Measurements from ENCODE around the gene KCNN1. TPM values are rescaled to one million over a fixed set of nuclear protein-coding genes. Genes with fewer than 3 reads are reported as not detected.
"Not testable (repeated sequence)": the region's sequence is repeated elsewhere in the genome, so short reads cannot be mapped to it uniquely, and the experiment has no call there.

The KCNN1 gene
- total RNA-seq, 2 experiments from 2014 or later, result 0.34 TPM; not detected in 1

DNA sequence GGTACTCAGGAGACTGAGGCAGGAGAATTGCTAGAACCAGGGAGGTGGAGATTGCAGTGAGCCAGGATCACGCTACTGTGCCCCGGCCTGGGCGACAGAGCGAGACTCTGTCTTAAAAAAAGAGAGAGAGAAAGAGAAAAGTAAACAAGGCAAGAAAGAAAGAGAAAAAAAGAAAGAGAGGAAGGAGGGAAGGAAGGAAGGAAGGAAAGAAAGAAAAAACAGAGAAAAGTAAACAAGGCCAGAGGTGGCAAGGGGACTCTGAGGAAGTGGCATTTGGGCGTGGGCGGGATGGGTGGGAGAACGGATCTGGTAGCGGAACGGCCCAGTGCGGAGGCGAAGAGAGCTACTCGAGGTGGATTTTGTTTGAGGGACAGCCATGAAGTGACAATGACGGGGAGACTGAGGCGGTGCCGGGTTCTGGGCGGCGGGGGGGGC, 33.6 kb downstream of the KCNN1 start:
- Mint-ChIP-seq H3K27me3 (no peaks in the 10 kb centered on the region), H3K9me3 (no peaks in the 10 kb centered on the region), H3K27ac (peak overlapping the region; percentile 92), H3K4me1 (peaks cover 13% of the 10 kb centered on the region), H3K36me3 (peaks cover 6% of the 10 kb centered on the region), H3K4me3 (peak overlapping the region; percentile 70)
- DNase-seq, result no peak

DNA sequence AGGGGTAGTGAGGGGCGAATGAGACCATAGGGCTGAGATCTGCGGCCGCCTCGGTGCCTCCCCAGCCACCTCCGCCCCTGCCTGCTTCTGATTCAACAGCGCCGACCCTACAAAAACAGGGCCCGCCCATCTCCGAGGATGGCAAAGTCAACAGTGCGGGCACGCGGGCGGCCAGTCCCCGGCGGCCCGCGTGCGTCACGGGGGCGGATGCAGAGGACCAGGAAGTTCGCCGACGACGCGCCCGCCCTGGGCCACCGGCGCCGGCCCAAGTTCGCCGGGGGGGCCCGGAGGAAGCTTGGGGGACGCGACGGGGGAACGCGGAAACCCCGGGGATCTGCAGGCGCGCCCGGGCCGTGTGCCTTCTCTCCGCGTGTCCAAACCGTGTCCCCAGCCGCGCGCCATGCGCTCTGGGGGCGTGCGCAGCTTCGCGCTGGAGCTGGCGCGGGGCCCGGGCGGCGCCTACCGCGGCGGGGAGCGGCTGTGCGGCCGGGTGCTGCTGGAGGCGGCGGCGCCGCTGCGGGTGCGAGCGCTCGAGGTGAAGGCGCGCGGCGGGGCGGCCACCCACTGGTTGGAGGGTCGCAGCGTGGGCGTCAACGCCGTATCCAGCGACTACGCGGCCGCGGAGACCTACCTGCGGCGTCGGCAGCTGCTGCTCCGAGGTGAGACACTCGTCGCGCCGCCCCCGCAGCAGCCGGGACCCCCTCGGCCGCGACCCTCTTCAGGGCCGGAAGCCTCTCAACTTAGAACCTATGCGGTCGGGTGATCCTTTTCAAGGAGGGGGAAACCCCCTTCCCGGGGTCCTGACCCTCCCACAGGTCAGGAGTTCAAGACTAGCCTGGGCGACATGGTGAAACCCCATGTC, 34.2 kb downstream of the KCNN1 start:
- peak overlapping the region; percentile 92 for H3K27ac Mint-ChIP-seq
- H3K36me3 Mint-ChIP-seq, result peaks cover 6% of the 10 kb centered on the region
- no peaks in the 10 kb centered on the region for H3K9me3 Mint-ChIP-seq
- H3K4me1 Mint-ChIP-seq, result peaks cover 13% of the 10 kb centered on the region
- peak; percentile 96 for DNase-seq
- no peaks in the 10 kb centered on the region for H3K27me3 Mint-ChIP-seq
- H3K4me3 Mint-ChIP-seq, result peak overlapping the region; percentile 92

DNA sequence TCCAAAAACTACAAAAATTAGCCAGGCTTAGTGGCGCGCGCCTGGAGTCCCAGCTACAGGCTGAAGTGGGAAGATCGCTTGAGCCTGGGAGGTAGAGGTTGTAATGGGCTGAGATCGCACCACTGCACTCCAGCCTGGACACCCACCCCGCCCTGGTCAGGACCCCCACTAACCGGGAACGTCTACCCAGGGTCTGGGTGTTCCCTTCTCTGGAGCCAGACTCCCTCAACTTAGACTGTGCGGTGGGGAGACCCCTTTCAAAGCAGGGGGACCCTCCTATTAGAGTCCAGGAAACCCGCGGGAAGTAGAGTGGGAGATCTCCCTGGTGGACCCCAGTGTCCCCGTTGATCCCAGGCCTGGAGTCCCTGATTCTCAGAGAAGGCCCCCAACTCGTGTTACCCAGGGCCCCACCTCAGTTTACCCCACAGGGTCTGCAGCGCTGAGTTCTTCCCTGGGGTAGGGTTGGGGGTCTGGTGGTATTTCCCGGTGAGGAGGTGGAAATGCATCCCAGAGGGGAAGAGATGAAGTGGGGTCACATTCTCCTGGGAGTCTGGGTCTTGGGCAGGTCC, 35.0 kb downstream of the KCNN1 start:
- peaks cover 11% of the 10 kb centered on the region for H3K36me3 Mint-ChIP-seq
- peak overlapping the region; percentile 90 for H3K27ac Mint-ChIP-seq
- H3K4me3 Mint-ChIP-seq, result peak overlapping the region; percentile 92
- H3K4me1 Mint-ChIP-seq, result peaks cover 12% of the 10 kb centered on the region
- no peak for DNase-seq
- H3K9me3 Mint-ChIP-seq, result no peaks in the 10 kb centered on the region
- H3K27me3 Mint-ChIP-seq, result no peaks in the 10 kb centered on the region

DNA sequence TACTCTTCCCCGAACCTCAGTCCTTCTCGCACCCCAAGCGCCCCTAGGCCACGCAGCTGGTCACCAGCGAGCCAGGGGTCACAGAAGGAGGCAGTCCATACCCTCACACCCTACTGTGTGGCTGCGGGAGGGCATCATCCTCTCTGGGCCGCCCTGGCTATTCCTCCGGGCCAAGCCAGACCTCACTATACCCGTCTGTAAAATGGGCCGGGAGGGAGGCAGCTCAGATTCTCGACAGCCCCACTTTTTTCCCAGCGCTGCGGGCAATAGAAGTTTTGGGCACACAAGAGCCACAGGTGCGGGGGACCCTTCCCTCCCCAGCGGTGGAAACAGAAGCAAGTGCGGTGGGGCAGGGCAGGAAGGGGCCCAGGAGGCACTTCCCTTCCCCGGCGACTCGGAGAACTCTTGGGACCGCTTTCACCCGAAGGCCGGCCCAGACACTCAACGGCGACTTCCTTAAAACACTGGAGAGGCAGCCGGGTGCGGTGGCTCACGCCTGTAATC, 35.5 kb downstream of the KCNN1 start:
- Mint-ChIP-seq H3K27ac (peak overlapping the region; percentile 90), H3K4me3 (peak overlapping the region; percentile 92)
- DNase-seq, result no peak

DNA sequence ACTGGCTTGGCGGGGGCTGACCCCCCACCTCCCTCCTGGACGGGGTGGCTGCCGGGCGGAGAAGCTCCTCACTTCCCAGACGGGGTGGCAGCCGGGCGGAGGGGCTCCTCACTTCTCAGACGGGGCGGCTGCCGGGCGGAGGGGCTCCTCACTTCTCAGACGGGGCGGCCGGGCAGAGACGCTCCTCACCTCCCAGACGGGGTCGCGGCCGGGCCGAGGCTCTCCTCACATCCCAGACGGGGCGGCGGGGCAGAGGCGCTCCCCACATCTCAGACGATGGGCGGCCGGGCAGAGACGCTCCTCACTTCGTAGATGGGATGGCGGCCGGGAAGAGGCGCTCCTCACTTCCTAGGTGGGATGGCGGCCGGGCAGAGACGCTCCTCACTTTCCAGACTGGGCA, 38.8 kb downstream of the KCNN1 start:
- H3K4me3 Mint-ChIP-seq, H3K27ac Mint-ChIP-seq, DNase-seq, H3K27me3 Mint-ChIP-seq, H3K9me3 Mint-ChIP-seq: not testable (repeated sequence)
- Mint-ChIP-seq H3K36me3 (peaks cover 26% of the 10 kb centered on the region), H3K4me1 (peaks cover 24% of the 10 kb centered on the region)

More for the DNA sequence above, 35.5 kb downstream of the KCNN1 start:
- H3K27me3 Mint-ChIP-seq, result no peaks in the 10 kb centered on the region
- peaks cover 12% of the 10 kb centered on the region for H3K36me3 Mint-ChIP-seq
- peaks cover 16% of the 10 kb centered on the region for H3K4me1 Mint-ChIP-seq
- no peaks in the 10 kb centered on the region for H3K9me3 Mint-ChIP-seq

DNA sequence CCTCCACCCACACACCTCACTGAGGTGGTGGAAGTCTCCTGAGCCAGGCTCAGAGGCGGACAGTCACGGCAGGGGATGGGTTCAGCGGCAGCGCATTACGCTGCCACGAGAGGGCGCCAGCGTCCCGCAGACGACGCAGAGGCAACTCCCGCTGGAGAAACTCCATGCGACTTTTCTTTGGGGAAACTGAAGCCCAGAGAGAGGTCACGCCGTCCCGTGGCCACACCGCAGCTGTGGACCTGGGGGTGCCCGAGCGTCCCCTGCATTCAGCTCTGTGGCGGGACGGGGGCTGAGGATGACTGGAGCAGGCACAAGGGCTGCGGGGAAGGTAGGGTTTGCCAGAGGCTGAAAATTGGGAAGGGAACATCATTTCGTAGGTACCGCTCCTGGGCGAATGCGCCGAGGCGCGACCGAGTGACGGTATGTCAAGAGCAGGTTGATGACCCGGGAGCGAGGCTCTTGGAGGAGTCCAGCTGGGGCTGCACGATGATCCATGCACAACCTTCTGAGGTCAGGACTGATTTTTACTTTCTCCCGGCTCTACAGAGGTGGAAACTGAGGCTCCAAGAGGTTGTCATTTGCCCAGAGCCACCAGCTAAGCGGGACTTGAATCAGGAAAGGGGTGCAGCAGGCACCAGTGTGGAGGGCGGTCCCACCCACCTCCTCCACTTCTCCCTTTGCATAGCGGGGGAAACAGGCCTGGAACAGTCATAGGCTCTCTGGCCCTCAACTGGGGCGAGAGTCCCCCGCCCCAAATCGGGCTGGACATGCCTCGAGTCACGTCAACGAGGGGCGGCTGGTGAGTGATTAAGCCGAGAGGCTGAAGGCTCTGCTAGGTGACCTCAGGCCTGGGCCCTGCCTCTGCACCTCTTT, 40.4 kb downstream of the KCNN1 start:
- Mint-ChIP-seq H3K27ac (peak overlapping the region; percentile 91), H3K9me3 (no peaks in the 10 kb centered on the region), H3K36me3 (peaks cover 29% of the 10 kb centered on the region), H3K27me3 (no peaks in the 10 kb centered on the region), H3K4me3 (peak overlapping the region; percentile 86), H3K4me1 (peaks cover 28% of the 10 kb centered on the region)
- peak; percentile 83 for DNase-seq

DNA sequence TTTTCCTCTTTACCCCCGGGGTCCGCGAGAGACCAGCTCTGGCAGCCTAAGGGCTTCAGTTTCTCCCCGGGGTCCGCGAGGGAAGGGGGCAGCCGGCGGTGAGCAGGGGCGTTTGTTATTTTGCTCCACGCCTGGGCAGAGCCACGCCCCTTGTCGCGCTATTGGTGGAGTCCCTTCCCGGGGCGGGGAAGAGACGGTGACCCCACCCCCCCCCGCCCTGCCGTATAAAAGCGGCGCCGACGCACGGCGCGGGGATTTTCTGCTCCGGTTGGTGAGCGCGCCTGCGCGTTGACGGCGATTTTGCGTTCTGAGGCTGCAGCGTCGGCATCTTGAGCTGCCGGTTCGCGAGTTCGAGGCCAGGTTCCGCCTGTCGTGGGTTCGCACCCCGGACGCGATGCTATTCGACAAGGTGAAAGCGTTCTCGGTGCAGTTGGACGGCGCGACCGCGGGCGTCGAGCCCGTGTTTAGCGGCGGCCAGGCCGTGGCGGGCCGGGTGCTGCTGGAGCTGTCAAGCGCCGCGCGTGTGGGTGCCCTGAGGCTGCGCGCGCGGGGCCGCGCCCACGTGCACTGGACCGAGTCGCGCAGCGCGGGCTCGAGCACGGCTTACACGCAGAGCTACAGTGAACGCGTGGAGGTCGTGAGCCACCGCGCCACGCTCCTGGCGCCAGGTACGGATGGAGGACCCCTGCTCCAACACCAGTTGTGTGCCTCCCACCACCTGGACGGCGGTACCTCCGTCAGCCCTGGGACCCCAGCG, 41.2 kb downstream of the KCNN1 start, which contains the start of gene ARRDC2:
Gene ARRDC2 (plus strand): TSS at position 254 of the 757 bp plus-strand sequence. CDS start 141 bp downstream, at position 395.
- peak; percentile 88 for DNase-seq
- H3K4me3 Mint-ChIP-seq, result peak within 1 kb of the TSS; percentile 86
- H3K9me3 Mint-ChIP-seq, result no peaks in the 10 kb centered on the region
- peaks cover 32% of the 10 kb centered on the region for H3K36me3 Mint-ChIP-seq
- H3K27me3 Mint-ChIP-seq, result no peaks in the 10 kb centered on the region
- peaks cover 34% of the 10 kb centered on the region for H3K4me1 Mint-ChIP-seq
- H3K27ac Mint-ChIP-seq, result peak within 1 kb of the TSS; percentile 91

DNA sequence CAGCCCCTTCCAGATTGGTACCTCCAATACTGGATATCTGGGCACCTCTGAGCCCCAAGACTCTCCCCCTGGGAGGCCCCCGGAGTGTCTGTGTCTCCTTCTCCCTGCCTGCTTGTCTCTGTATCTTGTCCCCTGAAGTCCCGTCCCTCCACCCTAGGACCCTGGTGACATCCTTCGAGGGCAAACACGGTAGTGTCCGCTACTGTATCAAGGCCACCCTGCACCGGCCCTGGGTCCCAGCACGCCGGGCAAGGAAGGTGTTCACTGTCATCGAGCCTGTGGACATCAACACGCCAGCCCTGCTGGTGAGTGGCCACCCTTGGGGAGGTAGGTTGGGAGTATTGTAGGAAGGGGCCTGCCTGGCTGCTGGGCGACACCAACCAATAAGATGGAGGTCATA, 41.9 kb downstream of the KCNN1 start:
- no peak for DNase-seq
- Mint-ChIP-seq H3K4me3 (peak overlapping the region; percentile 82), H3K27me3 (no peaks in the 10 kb centered on the region), H3K4me1 (peaks cover 41% of the 10 kb centered on the region), H3K36me3 (peaks cover 36% of the 10 kb centered on the region), H3K27ac (peak overlapping the region; percentile 85), H3K9me3 (no peaks in the 10 kb centered on the region)

DNA sequence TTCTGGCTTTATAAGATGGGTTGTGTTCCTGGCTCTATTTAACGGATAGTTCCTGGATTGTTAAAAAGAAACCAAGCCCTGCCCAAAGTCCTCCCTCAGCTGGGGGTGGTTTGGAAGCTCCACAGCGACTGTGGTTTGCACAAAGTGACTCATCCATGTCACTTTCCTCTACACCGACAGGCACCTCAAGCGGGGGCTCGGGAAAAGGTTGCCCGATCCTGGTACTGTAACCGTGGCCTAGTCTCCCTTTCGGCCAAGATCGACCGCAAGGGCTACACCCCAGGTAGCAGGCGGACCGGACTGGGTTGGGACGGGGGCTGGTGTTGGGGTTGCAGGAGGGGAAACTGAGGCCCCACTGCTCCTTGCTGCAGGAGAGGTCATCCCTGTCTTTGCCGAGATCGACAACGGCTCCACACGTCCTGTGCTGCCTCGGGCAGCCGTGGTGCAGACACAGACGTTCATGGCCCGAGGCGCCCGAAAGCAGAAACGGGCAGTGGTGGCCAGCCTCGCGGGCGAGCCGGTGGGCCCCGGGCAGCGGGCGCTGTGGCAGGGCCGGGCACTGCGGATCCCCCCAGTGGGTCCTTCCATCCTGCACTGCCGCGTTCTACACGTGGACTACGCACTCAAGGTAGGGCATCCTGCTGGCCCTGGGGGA, 42.6 kb downstream of the KCNN1 start:
- Mint-ChIP-seq H3K4me1 (peaks cover 48% of the 10 kb centered on the region), H3K27ac (peak overlapping the region; percentile 85), H3K4me3 (peak overlapping the region; percentile 82)

DNA sequence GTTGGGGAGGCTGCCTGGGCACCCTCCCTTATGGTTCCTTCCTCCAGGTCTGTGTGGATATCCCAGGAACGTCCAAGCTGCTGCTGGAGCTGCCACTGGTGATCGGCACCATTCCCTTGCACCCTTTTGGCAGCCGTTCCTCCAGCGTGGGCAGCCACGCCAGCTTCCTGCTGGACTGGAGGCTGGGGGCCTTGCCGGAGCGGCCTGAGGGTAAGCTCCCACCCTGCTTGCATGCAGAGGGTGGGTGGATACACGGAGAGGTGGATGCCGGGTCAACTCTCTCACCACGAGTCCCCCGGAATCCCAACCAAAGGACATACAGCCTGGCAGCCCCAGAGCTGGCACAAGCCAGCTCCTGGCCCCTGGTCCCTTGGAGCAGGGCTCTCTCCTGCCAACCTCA, 43.2 kb downstream of the KCNN1 start:
- Mint-ChIP-seq H3K36me3 (peaks cover 47% of the 10 kb centered on the region), H3K4me1 (peaks cover 52% of the 10 kb centered on the region), H3K9me3 (no peaks in the 10 kb centered on the region)

More for the DNA sequence above, 42.6 kb downstream of the KCNN1 start:
- Mint-ChIP-seq H3K9me3 (no peaks in the 10 kb centered on the region), H3K36me3 (peaks cover 43% of the 10 kb centered on the region), H3K27me3 (no peaks in the 10 kb centered on the region)
- DNase-seq, result no peak

DNA sequence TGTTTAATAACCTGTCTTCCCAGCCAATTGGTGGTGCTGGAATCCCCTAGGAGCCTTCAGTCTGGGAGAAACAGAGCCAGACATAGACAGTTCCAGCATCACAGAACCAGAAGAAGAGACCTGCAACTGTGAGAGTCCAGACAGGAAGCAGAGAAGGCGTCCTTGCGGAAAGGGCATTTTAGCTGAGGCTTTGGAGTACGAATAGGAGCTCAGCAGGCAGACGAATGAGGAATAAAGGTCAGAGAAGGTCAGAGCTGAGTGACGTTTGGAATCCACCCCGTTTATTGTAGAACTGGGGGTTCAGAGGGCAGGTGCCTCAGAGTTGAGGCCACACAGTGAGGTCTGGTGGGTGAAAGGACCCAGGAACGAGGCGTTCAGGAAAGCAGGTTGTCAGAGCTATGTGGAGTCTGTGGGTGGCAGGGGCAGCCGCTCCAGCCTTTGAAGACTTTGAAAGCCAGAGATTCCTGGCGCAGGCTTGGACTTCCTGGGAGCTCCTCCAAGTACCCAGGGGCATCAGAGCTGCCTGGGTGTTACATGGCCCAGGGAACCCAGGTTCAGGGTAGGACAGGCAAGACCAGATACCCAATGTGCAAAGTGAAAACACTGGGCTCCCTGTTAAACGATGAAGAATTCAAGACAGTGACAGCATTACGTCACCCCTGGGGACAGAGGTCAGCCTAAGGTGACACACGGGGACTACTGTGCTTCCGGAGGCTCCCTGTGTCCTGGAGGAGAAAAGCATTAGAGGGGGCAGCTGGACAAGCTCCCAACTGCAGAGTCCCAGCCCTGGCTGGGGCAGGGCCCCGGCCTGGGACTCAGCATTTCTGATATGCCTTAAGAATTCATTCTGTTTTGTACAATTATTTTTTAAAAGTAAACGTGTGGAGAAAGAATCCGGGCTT, 46.6 kb downstream of the KCNN1 start:
- Mint-ChIP-seq H3K27me3 (no peaks in the 10 kb centered on the region), H3K9me3 (no peaks in the 10 kb centered on the region), H3K4me3 (peak overlapping the region; percentile 65), H3K36me3 (peaks cover 46% of the 10 kb centered on the region), H3K4me1 (peaks cover 59% of the 10 kb centered on the region), H3K27ac (peak overlapping the region; percentile 70)
- DNase-seq, result no peak

More for the DNA sequence above, 43.2 kb downstream of the KCNN1 start:
- Mint-ChIP-seq H3K4me3 (no peak overlapping the region), H3K27ac (no peak overlapping the region), H3K27me3 (no peaks in the 10 kb centered on the region)
- DNase-seq, result no peak

DNA sequence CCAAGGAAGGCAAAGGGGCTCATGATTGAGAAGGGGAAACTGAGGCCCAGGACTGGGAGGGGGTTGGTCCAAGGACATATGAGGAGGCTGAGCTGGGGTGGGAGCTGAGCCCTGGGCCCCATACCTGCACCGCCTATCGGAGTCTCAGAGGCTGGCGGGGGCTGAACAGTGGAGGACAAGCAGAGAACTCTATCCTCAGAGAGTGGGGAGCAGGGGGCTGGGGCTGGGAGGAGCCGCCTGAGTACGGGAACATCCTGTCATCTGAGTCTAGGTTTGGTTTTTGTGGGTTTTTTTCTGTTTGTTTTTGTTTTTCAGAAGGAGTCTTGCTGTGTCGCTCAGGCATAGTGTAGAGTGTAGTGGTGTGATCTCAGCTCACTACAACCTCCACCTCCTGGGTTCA, 47.3 kb downstream of the KCNN1 start:
- peak overlapping the region; percentile 70 for H3K27ac Mint-ChIP-seq
- peaks cover 39% of the 10 kb centered on the region for H3K36me3 Mint-ChIP-seq
- H3K27me3 Mint-ChIP-seq, result no peaks in the 10 kb centered on the region
- H3K4me3 Mint-ChIP-seq, result peak overlapping the region; percentile 65
- peaks cover 56% of the 10 kb centered on the region for H3K4me1 Mint-ChIP-seq
- DNase-seq, result no peak
- H3K9me3 Mint-ChIP-seq, result no peaks in the 10 kb centered on the region

All from activated naive CD8-positive, alpha-beta T cell treated with anti-CD3 and anti-CD28 coated beads for 36 hours (primary cell).